PC-9 (cell line): ENCODE results near the gene AQP12B. TPM values are rescaled to one million over a fixed set of nuclear protein-coding genes. Genes with fewer than 3 reads are reported as not detected.

ENCODE experiments used
- BruUV-seq: library from RNA; stranded (reverse); fragments of 400-500 nt; replicated peaks from 2 replicates; lab custom pipeline; 2021; lab: Mats Ljungman, UMichigan
- CTCF ChIA-PET: fragments of 300-600 bp; sonication (Branson Sonifier 250); formaldehyde crosslinking; loops from one replicate; lab custom pipeline; 2022; ENCODE audit warnings: antibody characterized with exemption; lab: Charles Lee
- POLR2A ChIA-PET: fragments of 300-600 bp; sonication (Branson Sonifier 250); formaldehyde crosslinking; loops from one replicate; lab custom pipeline; 2022; ENCODE audit warnings: antibody characterized with exemption; ENCODE audit not compliant: unreplicated experiment; lab: Charles Lee
- DNase-seq, 2 experiments: peaks; one replicate each; pipeline versions ENCODE4 v3.0.0 to v3.0.0-alpha.2; 2015 to 2022; ENCODE audit warnings: mixed read lengths in 1 of 2
- H2AFZ ChIP-seq: fragments of 200-600 bp; sonication (generic); 2 replicates; pipeline ENCODE4 v1.8.1; 2017; ENCODE audit warnings: antibody characterized with exemption
- H3F3A ChIP-seq: fragments of 200-600 bp; sonication (generic); 2 replicates; pipeline ENCODE4 v1.8.1; 2017; ENCODE audit warnings: antibody characterized with exemption, mild to moderate bottlenecking, low read depth; ENCODE audit not compliant: insufficient read depth
- H3K27ac ChIP-seq: fragments of 200-600 bp; sonication (generic); 2 replicates; pipeline ENCODE4 v1.6.1; 2016; ENCODE audit warnings: mixed run types
- H3K27me3 ChIP-seq: fragments of 200-600 bp; sonication (generic); 2 replicates; pipeline ENCODE4 v1.6.1; 2016; ENCODE audit warnings: low read depth, mixed run types; ENCODE audit not compliant: insufficient read depth
- H3K36me3 ChIP-seq: fragments of 200-600 bp; sonication (generic); 2 replicates; pipeline ENCODE4 v1.6.1; 2016; ENCODE audit warnings: low read depth, mixed run types
- H3K4me1 ChIP-seq: fragments of 200-600 bp; sonication (generic); replicated peaks from 2 replicates; pipeline ENCODE4 v1.6.1; 2016; ENCODE audit warnings: mixed run types; ENCODE audit not compliant: insufficient read depth
- H3K4me2 ChIP-seq: fragments of 200-600 bp; sonication (generic); 2 replicates; pipeline ENCODE4 v1.6.1; 2017; ENCODE audit warnings: mixed run types
- H3K4me3 ChIP-seq: fragments of 200-600 bp; sonication (generic); 2 replicates; pipeline ENCODE4 v1.6.1; 2016; ENCODE audit warnings: mixed run types
- H3K79me2 ChIP-seq: fragments of 200-600 bp; sonication (generic); 2 replicates; pipeline ENCODE4 v1.6.1; 2017; ENCODE audit warnings: low read depth, mixed run types
- H3K9me2 ChIP-seq: fragments of 200-600 bp; sonication (generic); 2 replicates; pipeline ENCODE4 v1.8.1; 2017; ENCODE audit warnings: mild to moderate bottlenecking; ENCODE audit not compliant: insufficient read depth
- H3K9me3 ChIP-seq: fragments of 200-600 bp; sonication (generic); 2 replicates; pipeline ENCODE4 v1.8.1; 2016; ENCODE audit warnings: low read depth; ENCODE audit not compliant: insufficient read depth
- H4K20me1 ChIP-seq: fragments of 200-600 bp; sonication (generic); 2 replicates; pipeline ENCODE4 v1.8.1; 2017; ENCODE audit not compliant: insufficient read depth
- EZH2 ChIP-seq: fragments of 200-600 bp; sonication (generic); IDR thresholded peaks from 2 replicates; pipeline ENCODE4 v1.8.0; 2017; ENCODE audit warnings: antibody characterized with exemption, low read depth
- intact Hi-C: fragments of 100-400 bp; cut with micrococcal nuclease; formaldehyde crosslinking; loops from one replicate; pipeline ENCODE4 v1.10.0; 2022; ENCODE audit not compliant: unreplicated experiment
- total RNA-seq: library from RNA; stranded (reverse); gene quantifications from 2 replicates; pipeline ENCODE4 v1.2.3, GENCODE V29; 2021
- TF ChIP-seq, protein P1 (sequence below): fragments of 200-600 bp; sonication (generic); conservative IDR thresholded peaks from 2 replicates; pipeline ENCODE4 v1.6.1; 2017; ENCODE audit warnings: mixed run types, antibody characterized with exemption, mild to moderate bottlenecking, moderate library complexity

The AQP12B gene
- total RNA-seq, 1 experiment from 2014 or later = not detected

DNA sequence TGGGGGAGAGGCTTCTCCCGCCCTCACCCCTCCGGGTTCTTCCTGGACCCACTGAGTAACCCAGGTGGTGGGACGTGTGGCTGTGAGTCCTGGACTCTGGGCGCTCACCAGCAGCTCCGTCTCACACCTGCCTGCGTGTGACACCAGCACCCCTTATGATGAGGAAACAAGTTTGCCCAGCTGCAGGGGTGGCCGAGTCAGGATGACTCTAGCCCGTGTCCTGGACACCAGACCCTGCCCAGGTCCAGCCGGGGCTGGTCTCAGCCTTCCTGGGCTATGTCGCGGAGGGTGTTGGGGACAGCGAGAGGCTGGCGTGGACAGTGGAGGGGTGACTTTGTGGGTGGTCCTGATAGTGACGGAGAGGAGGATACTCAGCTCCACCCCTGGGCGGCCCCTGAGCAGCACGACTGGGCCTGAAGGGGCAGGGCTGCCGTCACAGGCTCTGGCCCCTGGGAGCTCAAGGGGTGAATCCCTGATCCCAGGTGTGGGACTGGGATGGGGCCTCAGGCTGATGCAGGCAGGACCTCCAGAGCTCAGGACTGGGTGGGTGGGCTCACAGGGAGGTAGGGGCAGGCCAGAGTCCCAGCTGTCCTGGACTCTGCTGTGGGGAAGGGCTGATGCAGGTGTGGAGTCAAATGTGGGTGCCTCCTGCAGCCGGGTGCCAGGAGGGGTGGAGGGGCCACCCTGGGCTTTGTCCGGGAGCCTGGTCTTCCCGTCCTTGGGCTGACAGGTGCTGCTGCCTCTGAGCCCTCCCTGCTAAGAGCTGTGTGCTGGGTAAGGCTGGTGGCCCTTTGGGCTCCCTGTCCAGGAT lies 53.7 kb downstream of the AQP12B start:
- Histone ChIP-seq H4K20me1 (no peaks in the 10 kb centered on the region), H2AFZ (no peak overlapping the region), H3K79me2 (no peaks in the 10 kb centered on the region), H3K27ac (no peak overlapping the region), H3F3A (no peaks in the 10 kb centered on the region), H3K9me3 (peaks cover 7% of the 10 kb centered on the region; the same call in 1 of the 2 replicates), H3K4me1 (no peaks in the 10 kb centered on the region), H3K27me3 (peaks cover 44% of the 10 kb centered on the region), H3K4me2 (no peak overlapping the region), H3K36me3 (no peaks in the 10 kb centered on the region), H3K9me2 (no peaks in the 10 kb centered on the region), H3K4me3 (no peak overlapping the region)
- DNase-seq = no peak
- CTCF ChIA-PET = interaction anchor here (0.7 kb wide), 1 partner anchor 10 kb away, joined by 13 read pairs; no protein-coding TSS in a partner anchor
- no TSS peak for BruUV-seq
- no peak for TF ChIP-seq EZH2
- TF ChIP-seq, protein P1, sequence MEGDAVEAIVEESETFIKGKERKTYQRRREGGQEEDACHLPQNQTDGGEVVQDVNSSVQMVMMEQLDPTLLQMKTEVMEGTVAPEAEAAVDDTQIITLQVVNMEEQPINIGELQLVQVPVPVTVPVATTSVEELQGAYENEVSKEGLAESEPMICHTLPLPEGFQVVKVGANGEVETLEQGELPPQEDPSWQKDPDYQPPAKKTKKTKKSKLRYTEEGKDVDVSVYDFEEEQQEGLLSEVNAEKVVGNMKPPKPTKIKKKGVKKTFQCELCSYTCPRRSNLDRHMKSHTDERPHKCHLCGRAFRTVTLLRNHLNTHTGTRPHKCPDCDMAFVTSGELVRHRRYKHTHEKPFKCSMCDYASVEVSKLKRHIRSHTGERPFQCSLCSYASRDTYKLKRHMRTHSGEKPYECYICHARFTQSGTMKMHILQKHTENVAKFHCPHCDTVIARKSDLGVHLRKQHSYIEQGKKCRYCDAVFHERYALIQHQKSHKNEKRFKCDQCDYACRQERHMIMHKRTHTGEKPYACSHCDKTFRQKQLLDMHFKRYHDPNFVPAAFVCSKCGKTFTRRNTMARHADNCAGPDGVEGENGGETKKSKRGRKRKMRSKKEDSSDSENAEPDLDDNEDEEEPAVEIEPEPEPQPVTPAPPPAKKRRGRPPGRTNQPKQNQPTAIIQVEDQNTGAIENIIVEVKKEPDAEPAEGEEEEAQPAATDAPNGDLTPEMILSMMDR = no peak
- POLR2A ChIA-PET = no interaction called here
- intact Hi-C loops = no loop called here

DNA sequence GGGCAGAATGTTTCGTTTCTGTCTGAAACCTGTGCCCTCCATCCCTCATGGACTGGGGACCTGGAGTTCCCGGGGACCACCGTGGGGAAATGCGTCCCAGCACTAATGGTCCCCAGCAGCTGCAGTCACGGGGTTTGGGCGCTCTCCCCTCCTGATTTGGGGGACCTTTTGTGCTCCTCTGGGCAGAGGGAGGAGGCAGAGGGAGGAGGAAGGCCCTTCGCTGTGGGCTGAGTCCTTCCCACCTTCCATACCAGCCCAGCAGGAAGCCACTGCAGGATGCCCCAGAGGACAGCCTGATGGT lies 54.2 kb downstream of the AQP12B start:
- Histone ChIP-seq H3K27me3 (peaks cover 44% of the 10 kb centered on the region), H3K9me3 (peaks cover 2% of the 10 kb centered on the region; the same call in 1 of the 2 replicates), H3K79me2 (no peaks in the 10 kb centered on the region), H3K27ac (no peak overlapping the region), H4K20me1 (no peaks in the 10 kb centered on the region), H3F3A (no peaks in the 10 kb centered on the region), H2AFZ (no peak overlapping the region; the same call in 1 of the 2 replicates), H3K9me2 (no peaks in the 10 kb centered on the region), H3K4me3 (no peak overlapping the region), H3K36me3 (no peaks in the 10 kb centered on the region), H3K4me1 (no peaks in the 10 kb centered on the region), H3K4me2 (no peak overlapping the region)
- DNase-seq = no peak
- TF ChIP-seq EZH2 = no peak
- TF ChIP-seq, protein P1 = no peak
- no TSS peak for BruUV-seq
- ChIA-PET POLR2A (no interaction called here), CTCF (interaction anchor here (0.7 kb wide), 1 partner anchor 10 kb away, joined by 13 read pairs; no protein-coding TSS in a partner anchor)
- intact Hi-C loops = no loop called here

DNA sequence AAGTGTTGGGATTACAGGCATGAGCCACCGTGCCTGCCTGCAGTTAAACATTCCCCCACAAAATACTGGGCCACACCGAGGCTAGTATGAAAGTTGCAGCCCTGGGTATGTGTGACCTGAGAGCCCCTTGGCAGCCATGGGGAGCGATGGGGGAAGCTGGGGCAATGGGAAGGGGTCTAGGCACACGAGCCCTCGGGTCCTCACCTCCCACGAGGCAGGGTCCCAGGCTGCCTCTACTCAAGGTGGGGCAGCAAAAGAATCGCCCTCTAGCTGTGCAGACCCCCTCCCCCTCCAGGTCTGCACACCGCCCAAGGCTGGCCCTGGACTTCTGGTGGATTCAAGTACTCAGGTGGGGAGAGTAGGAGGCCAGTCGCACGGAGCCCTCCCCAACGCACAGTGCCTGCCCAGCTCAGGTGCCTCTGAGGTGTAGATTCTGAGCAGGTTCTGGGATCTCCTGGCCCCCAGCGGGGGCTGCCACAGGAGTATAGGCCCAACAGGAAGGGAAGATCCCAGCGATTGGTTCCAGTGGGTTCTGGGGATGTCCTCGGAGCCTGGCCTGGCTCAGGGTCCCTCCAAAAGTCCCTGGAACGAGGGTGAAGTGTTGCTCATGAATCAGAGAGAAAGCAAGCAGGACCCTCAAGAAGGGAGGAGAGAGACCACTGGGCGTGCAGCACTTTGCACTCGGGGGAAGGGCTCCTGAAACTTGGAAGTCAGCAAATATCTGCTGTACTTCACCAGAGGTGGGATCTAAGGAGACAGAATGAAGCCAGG lies 54.8 kb downstream of the AQP12B start:
- intact Hi-C loops = no loop called here
- ChIA-PET CTCF (no interaction called here), POLR2A (no interaction called here)
- no peaks in the 10 kb centered on the region for H3K36me3 ChIP-seq
- H3K27me3 ChIP-seq = peaks cover 44% of the 10 kb centered on the region
- H3K27ac ChIP-seq = no peak overlapping the region
- BruUV-seq = no TSS peak
- no peaks in the 10 kb centered on the region for H3K9me3 ChIP-seq
- H3F3A ChIP-seq = no peaks in the 10 kb centered on the region
- no peaks in the 10 kb centered on the region for H3K4me1 ChIP-seq
- no peaks in the 10 kb centered on the region for H4K20me1 ChIP-seq
- H2AFZ ChIP-seq = no peak overlapping the region; the same call in 1 of the 2 replicates
- no peaks in the 10 kb centered on the region for H3K9me2 ChIP-seq
- H3K4me3 ChIP-seq = no peak overlapping the region
- DNase-seq = no peak
- TF ChIP-seq EZH2 = no peak
- TF ChIP-seq, protein P1 = no peak
- no peak overlapping the region for H3K4me2 ChIP-seq
- no peaks in the 10 kb centered on the region for H3K79me2 ChIP-seq
